ENCODE measurements around the gene PINLYP.

DNA sequence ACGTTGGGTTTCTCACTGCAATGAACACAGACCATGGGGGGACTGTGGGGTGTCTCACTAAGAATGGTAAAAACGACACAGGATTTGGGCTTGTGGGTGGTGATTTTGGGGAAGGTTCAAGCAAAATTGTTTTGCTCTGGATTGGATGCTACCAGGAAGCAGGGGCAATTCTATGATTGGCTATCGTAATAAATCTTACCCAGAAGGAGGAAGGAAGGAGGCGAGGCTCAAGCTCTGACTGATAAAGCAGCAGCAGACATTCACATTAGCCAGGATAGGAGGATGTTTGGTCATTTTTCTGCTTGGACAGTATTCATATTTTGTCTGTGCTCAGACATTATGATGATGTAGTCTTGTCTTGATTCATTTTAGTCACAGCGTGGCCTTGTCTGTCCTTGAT lies 22.3 kb downstream of the PINLYP start:
- no peak for TF ChIP-seq ZFP30 (CRISPR knock-in tag; IDR thresholded peaks at IDR 0.05)
- TF ChIP-seq ZNF8 (CRISPR knock-in tag; IDR thresholded peaks at IDR 0.05) = no peak
- TF ChIP-seq GLIS3 (CRISPR knock-in tag; IDR thresholded peaks at IDR 0.05) = no peak
- TF ChIP-seq, protein P1, sequence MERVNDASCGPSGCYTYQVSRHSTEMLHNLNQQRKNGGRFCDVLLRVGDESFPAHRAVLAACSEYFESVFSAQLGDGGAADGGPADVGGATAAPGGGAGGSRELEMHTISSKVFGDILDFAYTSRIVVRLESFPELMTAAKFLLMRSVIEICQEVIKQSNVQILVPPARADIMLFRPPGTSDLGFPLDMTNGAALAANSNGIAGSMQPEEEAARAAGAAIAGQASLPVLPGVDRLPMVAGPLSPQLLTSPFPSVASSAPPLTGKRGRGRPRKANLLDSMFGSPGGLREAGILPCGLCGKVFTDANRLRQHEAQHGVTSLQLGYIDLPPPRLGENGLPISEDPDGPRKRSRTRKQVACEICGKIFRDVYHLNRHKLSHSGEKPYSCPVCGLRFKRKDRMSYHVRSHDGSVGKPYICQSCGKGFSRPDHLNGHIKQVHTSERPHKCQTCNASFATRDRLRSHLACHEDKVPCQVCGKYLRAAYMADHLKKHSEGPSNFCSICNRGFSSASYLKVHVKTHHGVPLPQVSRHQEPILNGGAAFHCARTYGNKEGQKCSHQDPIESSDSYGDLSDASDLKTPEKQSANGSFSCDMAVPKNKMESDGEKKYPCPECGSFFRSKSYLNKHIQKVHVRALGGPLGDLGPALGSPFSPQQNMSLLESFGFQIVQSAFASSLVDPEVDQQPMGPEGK (CRISPR knock-in tag; IDR thresholded peaks at IDR 0.05; ENCODE audit: borderline replicate concordance) = no peak
- no peak for TF ChIP-seq CSDC2 (CRISPR knock-in tag; IDR thresholded peaks at IDR 0.05)
- TF ChIP-seq ZFP3 (CRISPR knock-in tag; IDR thresholded peaks at IDR 0.05) = no peak
- TF ChIP-seq PPARA (CRISPR knock-in tag; IDR thresholded peaks at IDR 0.05; ENCODE audit: borderline replicate concordance) = no peak
